Measurements from ENCODE around the gene SUGT1.

- TF ChIP-seq, protein P1, sequence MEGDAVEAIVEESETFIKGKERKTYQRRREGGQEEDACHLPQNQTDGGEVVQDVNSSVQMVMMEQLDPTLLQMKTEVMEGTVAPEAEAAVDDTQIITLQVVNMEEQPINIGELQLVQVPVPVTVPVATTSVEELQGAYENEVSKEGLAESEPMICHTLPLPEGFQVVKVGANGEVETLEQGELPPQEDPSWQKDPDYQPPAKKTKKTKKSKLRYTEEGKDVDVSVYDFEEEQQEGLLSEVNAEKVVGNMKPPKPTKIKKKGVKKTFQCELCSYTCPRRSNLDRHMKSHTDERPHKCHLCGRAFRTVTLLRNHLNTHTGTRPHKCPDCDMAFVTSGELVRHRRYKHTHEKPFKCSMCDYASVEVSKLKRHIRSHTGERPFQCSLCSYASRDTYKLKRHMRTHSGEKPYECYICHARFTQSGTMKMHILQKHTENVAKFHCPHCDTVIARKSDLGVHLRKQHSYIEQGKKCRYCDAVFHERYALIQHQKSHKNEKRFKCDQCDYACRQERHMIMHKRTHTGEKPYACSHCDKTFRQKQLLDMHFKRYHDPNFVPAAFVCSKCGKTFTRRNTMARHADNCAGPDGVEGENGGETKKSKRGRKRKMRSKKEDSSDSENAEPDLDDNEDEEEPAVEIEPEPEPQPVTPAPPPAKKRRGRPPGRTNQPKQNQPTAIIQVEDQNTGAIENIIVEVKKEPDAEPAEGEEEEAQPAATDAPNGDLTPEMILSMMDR (IDR thresholded peaks at IDR 0.05): no peak
- TF ChIP-seq POLR2AphosphoS5 (IDR thresholded peaks at IDR 0.05; ENCODE audit: insufficient read depth in 1 of 2, low read depth in 1 of 2) (no peak), POLR2A (IDR thresholded peaks at IDR 0.05) (no peak)
Observed at GRCh38 chr13:52644108-52644507, 8.5 kb upstream of the SUGT1 start.

All from vagina (tissue), 2 donors.